HG02852 (cell line): Measurements from ENCODE around the gene OPN4.

Experiments
- ATAC-seq: cut with Tn5 transposase; IDR thresholded peaks from one replicate; pipeline ENCODE4 v1.9.1; 2021; ENCODE audit warnings: mild to moderate bottlenecking, moderate library complexity; ENCODE audit not compliant: unreplicated experiment

Gene OPN4

DNA sequence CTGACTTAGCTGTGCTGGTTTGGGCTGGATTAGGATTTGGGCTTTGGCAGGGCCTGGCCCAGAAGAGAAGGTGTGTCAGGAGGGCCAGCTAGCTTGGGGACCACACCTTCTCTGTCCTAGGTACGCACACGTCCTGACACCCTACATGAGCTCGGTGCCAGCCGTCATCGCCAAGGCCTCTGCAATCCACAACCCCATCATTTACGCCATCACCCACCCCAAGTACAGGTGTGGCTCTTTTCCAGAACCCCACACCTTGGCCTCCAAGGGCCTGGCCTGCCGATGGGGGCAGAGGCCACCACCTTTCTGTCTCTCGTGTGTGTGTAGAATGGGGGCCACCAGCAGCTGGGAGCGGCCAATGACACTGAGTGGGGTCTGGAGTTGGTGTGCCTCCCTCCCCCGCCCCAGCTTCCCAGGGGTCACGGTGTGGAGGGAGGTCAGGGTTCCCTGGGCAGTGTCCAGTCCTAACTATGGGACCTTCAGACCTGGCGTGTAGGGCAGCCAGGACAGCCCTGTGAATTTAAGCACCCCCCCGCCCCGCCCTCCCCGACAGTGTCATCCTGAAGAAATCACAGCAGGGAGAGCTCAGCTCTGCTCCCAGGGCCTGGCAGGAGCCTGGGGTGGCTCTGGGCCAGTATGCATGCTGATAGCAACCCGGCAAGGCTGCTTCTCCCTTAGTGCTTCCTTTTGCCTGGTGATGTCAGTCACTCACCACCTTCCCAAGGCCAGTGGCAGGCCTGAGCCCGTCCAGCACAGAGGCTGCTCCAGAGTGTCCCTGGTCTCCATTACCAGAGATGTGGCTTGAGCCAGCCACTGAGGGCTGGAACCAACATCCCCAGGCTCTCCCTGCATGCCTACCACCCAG, 7.0 kb downstream of the OPN4 start:
- no peak for ATAC-seq

DNA sequence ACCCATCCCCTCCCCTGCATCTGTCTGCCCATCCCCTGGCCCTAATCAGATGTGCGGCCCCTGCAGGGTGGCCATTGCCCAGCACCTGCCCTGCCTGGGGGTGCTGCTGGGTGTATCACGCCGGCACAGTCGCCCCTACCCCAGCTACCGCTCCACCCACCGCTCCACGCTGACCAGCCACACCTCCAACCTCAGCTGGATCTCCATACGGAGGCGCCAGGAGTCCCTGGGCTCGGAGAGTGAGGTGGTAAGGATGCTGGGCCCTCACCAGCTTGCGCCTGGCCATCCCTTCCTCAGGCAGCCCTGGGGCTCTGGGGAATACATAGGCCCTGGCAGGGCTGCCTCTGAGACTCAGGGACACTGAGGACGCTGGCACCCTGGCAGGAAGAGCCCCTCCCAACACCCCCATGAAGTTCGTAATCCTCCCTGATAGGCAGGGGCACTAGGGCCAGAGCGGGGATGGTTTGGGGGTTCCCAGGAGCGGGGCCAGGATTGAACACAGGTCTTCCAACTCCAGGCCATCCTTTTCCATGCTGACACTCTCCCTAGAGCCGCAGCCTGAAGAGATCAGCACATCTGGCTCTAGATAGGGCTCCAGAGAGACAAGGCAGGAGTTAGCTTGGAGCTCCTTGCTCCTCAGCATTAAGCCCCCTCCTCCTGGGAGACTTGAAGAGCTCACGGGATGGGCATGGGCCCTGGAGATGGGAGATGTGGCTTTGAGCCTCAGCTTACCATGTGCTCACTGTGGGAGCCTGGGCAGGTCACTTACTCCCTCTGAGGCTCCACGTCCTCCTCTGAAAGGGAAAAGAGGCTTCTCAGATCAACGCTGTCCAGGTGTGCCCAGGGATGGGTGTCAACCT, 8.1 kb downstream of the OPN4 start:
- ATAC-seq, result no peak

DNA sequence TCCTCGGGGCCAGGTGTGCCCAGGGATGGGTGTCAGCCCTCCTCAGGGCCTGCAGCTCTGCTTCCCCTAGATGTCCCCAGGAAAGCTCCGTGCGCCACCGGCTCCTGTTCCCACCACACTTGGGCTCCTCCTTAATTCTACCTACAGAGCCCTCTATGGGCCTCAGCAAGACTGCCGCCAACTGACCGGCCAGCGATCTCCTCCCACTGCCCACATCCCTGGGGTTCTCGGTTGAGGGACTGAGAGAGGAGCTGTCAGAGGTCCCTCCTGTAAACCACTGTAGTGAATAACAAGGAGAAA, 8.6 kb downstream of the OPN4 start:
- no peak for ATAC-seq

DNA sequence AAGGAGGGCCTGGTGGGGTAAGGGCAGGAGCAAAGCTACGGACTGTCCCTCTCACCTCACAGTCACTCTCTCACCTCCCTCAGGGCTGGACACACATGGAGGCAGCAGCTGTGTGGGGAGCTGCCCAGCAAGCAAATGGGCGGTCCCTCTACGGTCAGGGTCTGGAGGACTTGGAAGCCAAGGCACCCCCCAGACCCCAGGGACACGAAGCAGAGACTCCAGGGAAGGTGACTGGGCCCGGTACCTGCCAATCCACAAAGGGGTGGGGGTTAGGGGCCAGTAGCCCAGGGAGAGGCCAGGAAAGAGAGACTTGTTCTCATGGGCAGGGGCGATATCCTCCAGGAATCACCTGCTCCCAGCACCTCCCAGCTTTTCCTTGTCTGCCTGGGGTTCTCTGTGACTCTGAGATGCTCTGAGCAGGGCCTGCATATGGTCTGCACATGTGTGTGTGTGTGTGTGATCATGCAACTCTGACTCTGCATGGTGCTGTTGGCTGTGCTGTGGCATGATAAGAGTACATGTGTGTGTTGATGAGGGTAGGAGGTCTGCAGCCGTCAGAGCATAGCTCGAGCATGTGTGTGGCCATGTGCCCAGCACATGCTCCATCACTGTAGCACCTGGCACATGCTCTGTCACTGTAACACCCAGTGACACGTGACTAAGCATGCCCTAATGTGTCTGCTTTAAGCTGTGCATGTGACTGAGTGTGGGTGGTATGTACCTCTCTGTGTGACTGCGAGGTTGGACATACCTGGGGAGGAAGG, 9.4 kb downstream of the OPN4 start:
- ATAC-seq, result no peak

DNA sequence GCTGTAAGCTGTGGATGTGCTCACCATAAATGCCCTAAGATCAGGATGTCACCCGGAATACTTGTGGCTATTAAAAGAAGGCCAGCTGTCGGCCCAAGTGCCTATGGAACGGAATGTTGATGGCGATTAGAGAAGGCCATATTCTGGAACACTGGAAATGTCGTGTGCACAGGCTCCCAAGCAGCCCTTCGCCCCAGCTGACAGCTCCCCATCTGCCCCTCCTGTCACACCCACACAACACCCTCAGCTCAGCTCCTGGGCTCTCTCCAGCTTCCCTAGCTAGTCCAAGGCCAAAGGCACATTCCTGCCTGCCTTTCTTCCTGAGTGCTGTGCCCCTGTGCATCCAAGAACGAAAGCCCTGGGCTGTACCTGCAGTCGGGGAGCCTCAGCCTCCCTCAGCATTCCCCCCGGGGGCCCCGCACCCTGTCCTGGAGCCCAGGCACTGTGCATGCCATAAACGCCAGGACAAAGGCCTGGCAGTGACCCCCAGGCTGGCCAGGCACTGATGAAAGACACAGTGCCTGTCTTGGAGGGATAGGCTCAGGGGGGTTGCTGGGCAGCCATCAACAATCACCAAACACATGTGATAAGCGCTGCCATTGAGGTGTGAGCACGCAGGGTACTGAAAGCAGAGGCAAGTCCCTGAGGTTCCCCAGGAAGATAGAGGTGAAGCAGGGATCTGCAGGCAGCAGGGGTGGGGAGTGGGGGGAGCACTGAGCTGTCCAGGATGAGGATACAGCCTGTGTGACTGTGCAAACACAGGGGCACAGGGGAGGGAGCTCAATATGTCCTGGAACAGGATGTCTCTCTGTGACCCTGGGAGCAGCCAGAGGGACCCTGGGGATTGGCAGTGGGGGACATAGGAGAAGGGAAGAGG, 10.2 kb downstream of the OPN4 start:
- no peak for ATAC-seq

DNA sequence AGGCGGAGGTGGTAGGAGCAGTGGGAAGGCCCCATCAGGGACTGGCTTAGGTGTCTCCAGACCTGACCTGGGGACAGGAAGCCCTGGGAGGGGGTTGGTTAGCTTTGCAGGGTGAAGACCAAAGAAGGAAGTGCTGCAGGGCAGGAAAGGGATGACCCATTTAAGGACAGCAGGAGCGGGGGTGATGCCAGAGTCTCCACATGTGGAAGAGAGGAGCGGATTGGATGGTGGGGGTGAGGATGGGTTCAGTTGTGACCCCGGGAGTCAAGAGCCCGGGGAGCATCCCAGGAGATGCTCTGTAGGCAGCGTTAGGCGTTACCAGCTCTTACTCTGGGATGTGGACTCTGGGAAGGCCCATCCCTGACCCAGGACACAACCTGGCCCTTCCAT, 10.9 kb downstream of the OPN4 start:
- ATAC-seq, result no peak

DNA sequence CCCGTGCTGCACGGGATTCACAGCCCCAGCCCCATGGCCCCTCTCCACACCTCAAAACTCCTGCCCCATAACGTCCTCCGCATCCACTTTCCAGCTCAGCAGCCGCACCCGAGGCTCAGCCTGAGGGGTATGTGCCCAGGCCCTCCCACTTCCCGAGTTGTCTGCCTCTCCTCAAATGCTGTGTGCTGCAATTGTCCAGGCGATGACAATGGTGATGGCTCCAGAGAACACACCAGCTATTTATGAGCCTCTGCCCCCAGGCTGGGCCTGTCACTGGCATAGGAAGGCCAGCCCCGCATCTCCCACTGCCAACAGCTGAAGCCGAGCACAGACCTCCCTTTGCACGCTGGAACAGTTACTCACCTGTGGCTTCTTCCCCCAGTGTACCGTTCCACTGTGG, 11.5 kb downstream of the OPN4 start:
- ATAC-seq, result no peak

DNA sequence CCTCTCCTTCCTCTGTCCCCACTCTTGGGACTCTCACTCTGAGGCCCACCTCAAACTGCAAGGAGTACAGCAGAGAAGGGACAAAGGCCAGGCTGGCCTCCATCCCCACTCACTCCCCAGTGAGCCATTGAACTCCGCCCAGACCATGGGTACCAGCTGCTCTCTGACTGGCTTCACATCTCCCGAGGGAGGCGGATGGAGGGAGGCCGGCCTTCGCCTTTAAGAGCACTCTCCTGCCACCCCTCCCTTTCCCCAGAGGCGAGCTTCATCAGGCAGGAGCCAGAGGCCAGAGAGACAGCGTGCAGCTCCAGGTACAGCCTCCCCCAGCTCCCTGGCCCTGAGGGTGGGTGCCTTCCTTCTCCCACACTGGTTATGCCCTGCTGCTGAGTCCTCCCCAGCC, 12.2 kb downstream of the OPN4 start:
- ATAC-seq, result no peak

DNA sequence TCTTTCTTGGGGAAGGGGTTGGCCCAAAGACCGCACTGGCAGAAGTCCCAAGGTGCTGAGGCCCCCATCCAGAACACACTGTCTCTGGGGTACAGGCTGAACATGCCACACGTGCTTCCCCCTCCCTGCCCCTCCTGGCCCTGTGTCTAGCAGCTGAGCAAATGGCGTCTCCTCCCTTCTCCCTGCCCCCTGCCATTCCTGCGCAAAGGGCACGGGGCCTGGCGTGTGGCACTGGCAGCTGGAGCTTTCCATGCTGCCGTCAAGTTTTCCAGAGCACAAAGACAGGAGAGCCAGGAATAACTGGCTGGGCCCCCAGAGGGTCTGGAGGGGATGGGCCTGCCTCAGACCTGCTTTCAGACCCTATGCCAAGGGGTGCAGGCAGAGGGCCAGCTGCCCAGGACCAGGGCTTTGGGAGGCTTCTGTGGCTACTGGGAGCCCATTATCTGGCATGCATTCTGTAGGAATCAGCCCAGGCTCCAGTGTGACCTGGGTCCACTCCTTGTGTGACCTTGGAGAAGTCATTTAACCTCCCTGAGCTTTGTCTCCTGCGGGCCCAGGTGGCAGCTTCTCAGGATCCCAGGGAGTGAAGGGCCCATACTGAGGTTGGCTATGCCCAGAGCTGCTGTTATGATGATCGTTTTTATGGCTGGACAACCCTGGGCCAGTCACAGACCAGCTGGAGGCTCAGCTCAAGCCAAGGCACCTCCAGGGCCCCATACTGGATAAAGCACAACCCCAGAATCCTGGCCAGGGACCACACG, 13.3 kb downstream of the OPN4 start:
- no peak for ATAC-seq

DNA sequence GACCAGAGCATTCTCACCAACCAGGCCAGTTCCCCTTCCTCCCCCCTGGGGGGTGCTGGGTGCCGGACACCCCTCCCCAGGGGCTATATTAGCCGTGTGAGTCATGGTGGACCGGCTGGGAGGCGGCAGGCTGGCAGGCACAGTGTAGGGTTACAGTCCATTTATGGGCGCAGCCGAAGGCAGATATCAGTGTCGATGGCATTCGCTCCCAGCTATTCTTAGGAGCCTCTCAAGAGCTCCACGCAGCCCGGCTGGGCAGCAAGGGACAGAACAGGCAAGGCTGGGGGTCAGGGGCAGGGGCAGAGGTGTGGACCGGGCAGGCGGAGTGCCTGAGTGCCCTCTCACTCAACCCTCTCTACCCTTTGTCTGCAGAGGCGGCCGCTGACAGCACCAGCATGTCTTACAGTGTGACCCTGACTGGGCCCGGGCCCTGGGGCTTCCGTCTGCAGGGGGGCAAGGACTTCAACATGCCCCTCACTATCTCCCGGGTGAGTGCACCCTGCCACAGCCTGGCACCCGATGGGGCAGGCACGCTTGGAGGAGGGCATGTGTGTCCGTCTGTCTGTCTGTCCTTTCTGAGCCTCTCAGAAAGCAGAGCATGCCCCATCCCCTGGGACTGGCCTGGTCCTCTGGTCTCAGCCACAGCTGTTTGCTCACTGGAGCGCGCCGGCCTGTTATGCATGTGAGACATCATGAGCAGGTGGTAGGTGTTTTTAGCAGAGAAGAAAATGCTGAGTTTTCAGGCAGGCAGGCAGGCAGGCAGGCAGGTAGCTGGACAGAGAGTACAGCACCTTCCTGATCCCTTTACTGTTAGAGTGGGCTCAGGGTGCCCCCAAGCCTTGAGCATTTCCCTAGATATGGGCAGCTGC, 14.2 kb downstream of the OPN4 start, which contains the start of gene LDB3:
Gene LDB3 (plus strand): TSS at position 215 of the 869 bp plus-strand sequence. CDS start 181 bp downstream, at position 396.
- no peak for ATAC-seq

DNA sequence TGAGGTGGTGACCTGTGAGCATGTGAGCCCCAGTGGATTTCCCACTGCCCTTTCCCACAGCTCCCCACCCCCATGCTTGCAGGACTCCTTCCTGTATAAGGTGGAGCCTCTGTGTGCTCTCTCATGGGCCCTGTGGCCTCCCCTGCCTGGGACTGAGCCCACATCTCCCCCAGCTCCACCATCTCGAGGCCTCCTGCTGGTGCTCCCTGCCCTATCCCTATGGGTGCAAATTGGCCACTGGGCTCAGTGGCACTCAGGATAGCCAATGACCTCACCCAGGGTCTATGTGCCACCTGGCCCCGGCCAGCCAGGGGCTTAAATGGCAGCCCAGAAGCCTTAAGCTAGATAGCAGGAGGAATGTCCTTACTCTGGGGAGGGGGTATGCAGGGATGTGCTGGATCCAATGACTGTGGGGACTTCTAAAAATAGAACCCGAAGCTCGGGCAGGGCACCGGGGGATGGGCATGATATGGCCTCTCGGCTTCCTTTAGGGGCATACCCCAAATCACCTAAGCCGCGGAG, 16.0 kb downstream of the OPN4 start:
- ATAC-seq, result no peak

DNA sequence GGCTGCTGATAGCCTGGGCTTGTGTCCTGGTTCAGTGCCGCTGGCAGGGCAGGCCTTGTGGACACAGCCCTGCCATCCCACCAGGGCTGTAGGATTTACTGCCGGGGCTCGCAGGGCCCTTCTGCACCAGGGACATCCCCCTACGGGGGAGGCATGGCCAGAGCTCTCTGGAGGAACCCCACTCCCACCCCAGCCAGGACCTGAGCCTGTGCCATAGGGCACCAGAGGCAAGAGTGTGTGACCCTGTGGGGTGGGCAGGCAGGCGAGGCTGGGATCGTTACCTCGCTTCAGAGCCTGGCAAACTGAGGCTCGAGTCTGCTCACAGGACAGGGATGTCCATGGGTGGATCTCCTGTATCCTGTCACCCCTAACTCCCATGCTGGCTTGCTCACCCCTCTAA, 16.5 kb downstream of the OPN4 start:
- no peak for ATAC-seq

DNA sequence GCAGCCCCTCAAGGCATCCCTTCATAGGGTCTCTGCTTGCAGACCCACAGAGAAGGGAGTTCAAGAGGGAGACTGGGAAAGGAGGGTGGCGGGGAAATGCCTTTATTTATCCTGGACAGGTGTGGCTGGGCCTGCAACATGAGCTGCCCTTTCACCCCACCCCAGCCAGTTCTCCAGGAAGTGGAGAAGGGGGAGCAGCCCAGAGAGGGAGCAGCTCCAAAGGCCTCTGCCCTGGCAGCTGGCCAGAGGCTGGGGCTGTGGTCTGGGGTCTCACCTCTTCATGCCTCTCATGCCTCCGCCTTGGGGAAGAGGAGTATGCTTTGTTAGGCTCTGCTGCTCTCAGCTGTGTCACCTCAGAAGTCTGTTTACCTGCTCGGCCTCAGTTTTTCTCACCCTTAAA, 17.1 kb downstream of the OPN4 start:
- no peak for ATAC-seq

DNA sequence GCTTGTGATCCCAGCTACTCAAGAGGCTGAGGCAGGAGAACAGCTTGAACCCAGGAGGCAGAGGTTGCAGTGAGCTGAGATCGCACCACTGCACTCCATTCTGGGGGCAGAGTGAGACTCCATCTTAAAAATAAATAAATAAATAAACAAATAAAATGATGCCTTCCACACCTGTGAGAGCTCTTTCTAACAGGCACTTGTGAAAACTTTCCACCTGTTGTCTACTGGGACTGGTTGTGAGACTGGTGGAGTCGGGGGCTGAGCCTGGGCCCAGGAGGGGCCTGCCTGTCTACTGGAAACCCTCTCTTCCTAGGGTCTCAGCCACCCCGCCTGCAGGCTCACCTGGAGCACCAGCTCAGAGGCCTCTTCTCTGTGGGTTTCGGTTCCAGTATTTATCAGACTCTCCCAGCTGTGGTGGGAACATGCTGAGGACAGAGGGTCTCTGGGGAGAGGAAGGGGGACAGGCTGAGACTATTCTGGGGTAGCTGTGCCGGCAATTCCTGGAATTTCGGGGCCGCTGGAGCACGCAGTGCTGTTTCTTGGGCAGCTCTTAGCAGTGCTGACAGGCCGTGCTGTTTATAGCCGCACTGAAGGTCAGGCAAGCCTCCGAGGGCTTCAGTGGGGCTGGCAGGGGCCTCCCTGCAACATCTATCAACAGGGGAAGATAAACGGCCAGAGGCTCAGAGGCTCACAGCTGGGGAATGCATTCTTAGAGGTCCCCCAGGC, 17.8 kb downstream of the OPN4 start:
- ATAC-seq, result no peak

DNA sequence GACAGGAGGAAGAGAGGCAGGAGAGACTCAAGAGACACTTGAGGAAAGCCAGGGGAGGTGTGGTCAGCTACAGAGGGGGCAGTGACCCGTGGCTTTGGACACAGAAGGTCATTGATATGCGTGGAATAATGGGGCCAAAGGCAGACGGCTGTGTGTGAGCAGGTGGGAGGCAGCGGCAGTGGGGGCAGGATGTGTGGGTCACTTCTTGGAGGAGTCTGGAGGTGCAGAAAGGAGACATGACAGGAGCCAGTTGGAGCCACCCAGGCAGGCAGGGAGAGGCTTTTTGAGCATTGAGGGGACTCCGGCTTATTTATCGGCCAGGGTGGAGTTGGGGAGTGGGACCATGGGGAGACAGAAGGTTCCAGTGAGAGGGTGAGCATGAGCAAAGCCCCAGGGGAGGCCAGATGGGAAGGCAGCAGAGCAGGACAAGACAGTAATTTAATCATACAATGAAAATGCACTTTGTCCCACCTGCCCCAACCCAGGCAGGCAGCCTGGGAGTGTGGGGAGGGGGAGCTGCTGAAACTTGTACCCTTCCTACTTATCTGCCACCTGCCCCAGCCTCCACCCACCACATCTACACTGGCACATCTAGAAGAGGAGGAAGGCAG, 19.0 kb downstream of the OPN4 start:
- ATAC-seq, result no peak

DNA sequence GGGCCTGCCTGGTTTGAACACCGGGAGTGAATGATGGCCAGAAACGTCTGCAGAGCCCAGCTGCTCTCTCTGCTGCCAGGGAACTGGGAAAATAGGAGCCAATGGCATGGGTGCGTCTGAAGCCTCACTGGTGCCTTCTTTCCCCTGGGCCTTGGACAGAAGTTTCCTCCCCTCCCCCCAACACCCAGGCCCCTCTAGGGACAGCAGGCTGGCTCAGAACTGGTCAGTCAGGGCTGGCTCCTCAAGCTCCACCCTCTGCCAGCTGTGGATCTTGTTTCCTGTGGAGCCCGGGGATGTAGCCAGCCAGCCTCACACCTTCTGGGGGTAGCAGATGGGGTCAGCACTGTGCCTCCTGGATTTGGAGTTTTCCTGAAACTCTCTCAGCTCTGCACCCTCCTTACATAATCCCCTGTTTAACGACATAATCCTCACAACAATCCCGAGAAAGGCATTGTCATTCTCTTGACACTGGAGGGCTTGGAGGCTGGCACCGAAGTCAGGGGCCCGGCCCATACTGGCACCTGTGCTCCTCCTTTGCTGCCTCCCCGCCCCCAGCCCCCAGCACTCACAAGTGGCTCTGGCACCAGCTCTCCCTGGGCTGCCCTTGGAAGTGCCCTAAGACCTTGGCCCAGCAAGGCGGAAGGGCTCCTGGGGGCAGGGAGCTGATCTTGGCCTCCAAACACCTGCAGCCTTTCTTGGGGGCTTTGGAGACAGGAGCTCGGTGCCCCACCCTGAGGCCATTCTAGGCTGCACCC, 19.7 kb downstream of the OPN4 start:
- ATAC-seq, result no peak

DNA sequence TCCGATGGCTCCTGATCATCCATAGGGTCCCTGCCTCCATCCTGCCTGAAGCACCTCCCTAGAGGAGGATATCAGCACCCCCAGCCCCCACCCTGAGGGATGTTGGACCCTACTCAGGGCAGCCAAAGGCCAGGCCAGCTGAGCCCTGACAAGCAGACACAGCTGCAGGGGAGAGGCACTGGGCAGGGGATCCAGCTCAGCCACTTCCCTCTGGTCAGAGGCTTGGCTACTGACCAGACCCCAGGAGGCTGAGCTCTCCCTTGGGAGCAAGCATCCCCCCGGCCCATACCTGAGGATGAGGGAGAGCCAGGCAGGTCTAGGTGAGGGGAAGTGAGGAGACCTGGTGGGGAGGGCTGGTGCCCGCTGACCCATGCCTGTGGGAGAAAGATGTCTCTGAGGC, 20.6 kb downstream of the OPN4 start:
- no peak for ATAC-seq
